AG09319 (cell line): ENCODE measurements around the gene YPEL5.

Experiments
- DNase-seq: peaks from one replicate; pipeline ENCODE4 v3.0.0-alpha.2; 2010; ENCODE audit warnings: low read depth; ENCODE audit errors: extremely low read depth
- TF ChIP-seq, protein P1 (sequence below): IDR thresholded peaks from 2 replicates; pipeline ENCODE4 v1.5.1; 2011; ENCODE audit warnings: low read depth, mild to moderate bottlenecking, inconsistent platforms, low read length, moderate library complexity

Gene YPEL5

DNA sequence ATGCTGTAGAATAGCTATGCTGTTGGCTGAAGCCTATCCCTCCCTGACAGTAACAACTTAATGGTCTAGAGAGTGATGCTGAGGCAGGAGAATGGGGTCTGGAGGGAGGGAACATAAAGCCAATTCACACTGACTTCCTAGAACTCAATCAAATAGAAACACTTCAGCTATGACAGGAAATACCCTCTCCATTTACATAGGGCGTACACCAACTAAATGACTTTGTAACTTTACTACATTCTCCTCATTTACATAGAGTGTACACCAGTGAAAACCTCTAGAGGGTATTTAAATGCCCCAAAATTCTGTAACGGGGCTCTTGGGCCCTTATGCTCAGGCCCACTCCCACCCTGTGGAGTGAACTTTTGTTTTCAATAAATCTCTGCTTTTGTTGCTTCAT, 41.5 kb downstream of the YPEL5 start:
- TF ChIP-seq, protein P1, sequence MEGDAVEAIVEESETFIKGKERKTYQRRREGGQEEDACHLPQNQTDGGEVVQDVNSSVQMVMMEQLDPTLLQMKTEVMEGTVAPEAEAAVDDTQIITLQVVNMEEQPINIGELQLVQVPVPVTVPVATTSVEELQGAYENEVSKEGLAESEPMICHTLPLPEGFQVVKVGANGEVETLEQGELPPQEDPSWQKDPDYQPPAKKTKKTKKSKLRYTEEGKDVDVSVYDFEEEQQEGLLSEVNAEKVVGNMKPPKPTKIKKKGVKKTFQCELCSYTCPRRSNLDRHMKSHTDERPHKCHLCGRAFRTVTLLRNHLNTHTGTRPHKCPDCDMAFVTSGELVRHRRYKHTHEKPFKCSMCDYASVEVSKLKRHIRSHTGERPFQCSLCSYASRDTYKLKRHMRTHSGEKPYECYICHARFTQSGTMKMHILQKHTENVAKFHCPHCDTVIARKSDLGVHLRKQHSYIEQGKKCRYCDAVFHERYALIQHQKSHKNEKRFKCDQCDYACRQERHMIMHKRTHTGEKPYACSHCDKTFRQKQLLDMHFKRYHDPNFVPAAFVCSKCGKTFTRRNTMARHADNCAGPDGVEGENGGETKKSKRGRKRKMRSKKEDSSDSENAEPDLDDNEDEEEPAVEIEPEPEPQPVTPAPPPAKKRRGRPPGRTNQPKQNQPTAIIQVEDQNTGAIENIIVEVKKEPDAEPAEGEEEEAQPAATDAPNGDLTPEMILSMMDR, result no peak
- no peak for DNase-seq

DNA sequence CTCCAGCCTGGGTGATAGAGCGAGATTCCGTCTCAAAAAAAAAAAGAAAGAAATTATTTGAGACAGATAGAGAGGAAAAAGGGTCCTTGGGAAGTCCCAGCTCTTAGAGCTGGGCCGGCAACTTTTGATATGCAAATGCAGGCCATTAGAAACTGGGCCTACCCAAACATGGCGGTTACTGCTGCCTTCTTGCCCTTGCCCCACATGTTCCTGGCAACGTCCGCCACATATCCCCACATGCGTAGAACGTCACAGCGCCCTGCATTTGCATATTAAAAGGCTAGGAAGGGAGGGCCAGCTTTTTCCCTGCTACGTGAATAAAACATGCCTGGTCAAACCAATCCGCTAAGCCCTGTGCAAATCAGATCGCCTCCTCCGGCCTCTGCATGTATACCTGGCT, 43.8 kb downstream of the YPEL5 start:
- no peak for DNase-seq
- TF ChIP-seq, protein P1, result no peak

DNA sequence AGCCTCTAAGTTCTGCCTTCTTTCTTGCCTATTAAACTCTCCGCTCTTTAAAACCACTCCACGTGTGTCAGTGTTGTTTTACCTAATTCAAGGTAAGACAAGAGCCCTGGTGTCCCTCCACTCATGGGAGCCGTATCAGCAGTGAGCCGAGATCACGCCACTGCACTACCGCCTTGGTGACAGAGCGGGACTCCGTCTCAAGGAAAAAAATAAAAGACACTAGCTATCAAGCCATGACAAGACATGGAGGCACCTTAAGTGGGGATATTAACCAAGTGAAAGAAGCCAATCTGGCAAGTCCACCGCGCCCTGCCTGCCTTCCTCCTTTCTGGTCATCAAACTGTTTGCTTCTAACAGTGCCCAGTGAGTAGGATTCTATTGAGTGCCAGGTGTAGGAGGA, 44.3 kb downstream of the YPEL5 start:
- no peak for DNase-seq
- TF ChIP-seq, protein P1, result no peak

DNA sequence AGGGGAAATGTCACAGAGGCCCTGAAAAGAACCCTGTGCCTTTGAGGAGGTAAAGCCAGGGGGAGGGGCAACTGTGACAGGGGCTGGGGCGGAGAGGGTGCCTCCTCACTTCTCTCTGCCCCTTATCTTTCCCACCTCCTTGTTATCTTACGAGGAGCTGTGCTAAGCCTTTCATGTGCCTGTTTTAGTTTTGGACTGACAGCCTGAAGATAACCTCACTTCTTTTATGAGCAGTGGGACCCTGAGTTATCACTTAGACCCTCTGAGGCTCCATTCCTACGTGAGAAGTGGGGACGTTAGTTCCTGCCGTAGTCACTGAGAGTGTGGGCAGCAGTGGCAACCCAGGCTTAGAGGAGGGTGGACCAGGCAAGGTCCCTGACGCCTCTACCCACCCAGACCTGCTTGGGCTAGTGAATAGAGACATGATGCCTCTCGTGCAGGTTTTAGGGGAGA, 45.0 kb downstream of the YPEL5 start:
- TF ChIP-seq, protein P1, result no peak
- no peak for DNase-seq

DNA sequence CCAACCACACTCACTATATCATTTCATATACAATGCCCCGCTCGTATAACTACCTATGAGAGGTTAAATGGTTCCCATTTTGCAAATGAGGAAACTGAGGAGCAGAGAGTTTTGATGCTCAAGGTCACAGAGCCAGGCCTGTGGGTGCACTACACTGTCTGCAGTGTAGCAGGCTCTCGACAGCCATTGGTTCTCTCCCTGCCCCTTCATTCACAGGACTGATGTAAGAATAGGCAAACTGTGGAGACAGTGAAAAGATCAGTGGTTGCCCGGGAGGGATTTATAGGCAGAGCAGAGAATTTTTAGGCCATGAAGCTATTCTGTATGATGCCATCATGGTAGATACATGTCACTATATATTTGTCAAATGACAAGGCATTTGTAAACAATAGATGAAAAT, 45.5 kb downstream of the YPEL5 start:
- TF ChIP-seq, protein P1, result no peak
- DNase-seq, result no peak

DNA sequence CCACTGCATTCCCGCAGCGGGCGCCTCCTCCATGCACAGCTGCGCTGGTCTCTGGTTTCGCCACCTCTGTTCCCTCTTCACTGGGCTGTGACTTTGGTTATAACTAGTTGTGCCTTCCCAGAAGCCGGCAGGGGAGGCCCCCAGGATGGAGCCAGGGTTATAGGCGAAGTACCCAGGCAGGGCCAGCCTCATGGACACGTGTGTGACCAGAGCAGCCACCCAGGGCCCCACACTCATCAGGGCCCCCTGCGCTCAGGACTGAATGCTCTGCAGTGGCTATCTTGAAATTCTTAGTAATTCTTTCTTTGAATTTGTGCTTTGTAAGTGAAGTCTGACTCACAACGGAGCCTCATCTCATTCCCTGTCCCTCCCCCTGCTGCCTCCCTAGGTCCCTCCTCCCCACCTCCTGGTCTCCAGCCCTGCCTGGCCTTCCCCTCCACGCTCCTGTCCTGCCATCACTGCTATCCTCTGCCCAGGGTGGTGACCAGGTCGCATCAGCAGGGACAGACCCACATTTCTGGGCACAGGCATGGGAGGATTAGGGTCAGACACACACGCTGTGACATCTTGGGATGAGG, 46.4 kb downstream of the YPEL5 start:
- DNase-seq, result no peak
- TF ChIP-seq, protein P1, result no peak

DNA sequence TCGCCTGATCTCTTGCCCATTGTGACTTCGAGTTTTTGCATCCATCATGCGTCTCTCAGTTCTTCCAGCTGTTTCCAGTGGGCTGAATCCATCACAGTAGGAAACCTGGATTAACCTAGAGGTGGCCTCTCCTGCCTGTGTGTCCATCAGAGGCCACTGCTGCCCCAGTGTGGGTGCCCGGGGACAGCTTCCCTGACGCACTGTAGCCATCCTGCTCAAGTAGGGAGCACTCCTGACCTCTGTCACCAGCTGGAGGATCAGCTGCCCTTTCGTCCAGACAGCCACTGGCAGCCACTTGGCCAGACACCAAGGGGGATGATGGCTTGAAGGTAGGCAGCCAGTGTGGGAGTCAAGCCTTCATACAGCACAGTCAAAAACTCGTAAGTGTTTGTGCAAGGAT, 47.6 kb downstream of the YPEL5 start:
- TF ChIP-seq, protein P1, result no peak
- no peak for DNase-seq
